GM12864 (cell line): Measurements from ENCODE around the gene SUSD6.

Source experiments
- DNase-seq: peaks from one replicate; pipeline ENCODE4 v3.0.0-alpha.2; 2011; ENCODE audit warnings: low read depth
- H3K4me3 ChIP-seq: 2 replicates; pipeline ENCODE4 v1.5.1; 2011; ENCODE audit warnings: mild to moderate bottlenecking, low read depth, low read length, control low read depth
- CTCF ChIP-seq: IDR thresholded peaks from 2 replicates; pipeline ENCODE4 v1.5.1; 2011; ENCODE audit warnings: low read depth, mild to moderate bottlenecking, moderate library complexity, low read length, control low read depth, inconsistent platforms; ENCODE audit errors: missing control alignments

Gene SUSD6

GRCh38 chr14:69683971-69684370, 72.6 kb downstream of the SUSD6 start:
- no peak for DNase-seq

GRCh38 chr14:69684461-69685217, 73.2 kb downstream of the SUSD6 start:
- no peak for TF ChIP-seq CTCF
- H3K4me3 ChIP-seq, result no peak overlapping the region
- no peak for DNase-seq

More at GRCh38 chr14:69683971-69684370, 72.6 kb downstream of the SUSD6 start:
- TF ChIP-seq CTCF, result no peak
- H3K4me3 ChIP-seq, result no peak overlapping the region

- no peak for DNase-seq
- no peak for TF ChIP-seq CTCF
- H3K4me3 ChIP-seq, result no peak overlapping the region
Measured at GRCh38 chr14:69685218-69685616, 73.8 kb downstream of the SUSD6 start.

- no peak for TF ChIP-seq CTCF
- no peak for DNase-seq
- H3K4me3 ChIP-seq, result no peak overlapping the region
Measured at GRCh38 chr14:69685716-69686115, 74.3 kb downstream of the SUSD6 start.

GRCh38 chr14:69687606-69688298, 76.4 kb downstream of the SUSD6 start:
- DNase-seq, result no peak

GRCh38 chr14:69688299-69688649, 76.9 kb downstream of the SUSD6 start:
- H3K4me3 ChIP-seq, result no peak overlapping the region
- no peak for DNase-seq
- no peak for TF ChIP-seq CTCF

More at GRCh38 chr14:69687606-69688298, 76.4 kb downstream of the SUSD6 start:
- no peak for TF ChIP-seq CTCF
- no peak overlapping the region for H3K4me3 ChIP-seq
